ENCODE measurements around the gene DMBX1.

DMBX1 gene

GRCh38 chr1:46508757-46509156 lies 19.1 kb downstream of the DMBX1 start:
- no peak for DNase-seq

- no peak for DNase-seq
These were observed 20.8 kb downstream of the DMBX1 start for GRCh38 chr1:46510341-46510997.

GRCh38 chr1:46510998-46511365 lies 21.3 kb downstream of the DMBX1 start:
- DNase-seq, result no peak

- DNase-seq, result no peak
These were observed 22.6 kb downstream of the DMBX1 start for GRCh38 chr1:46512135-46512791.

GRCh38 chr1:46512792-46513190 lies 23.2 kb downstream of the DMBX1 start:
- no peak for DNase-seq

GRCh38 chr1:46513536-46513935 lies 23.9 kb downstream of the DMBX1 start:
- no peak for DNase-seq

- no peak for DNase-seq
These were observed 25.9 kb downstream of the DMBX1 start for GRCh38 chr1:46515576-46515975.

GRCh38 chr1:46516200-46516950 lies 26.7 kb downstream of the DMBX1 start:
- DNase-seq, result no peak

- DNase-seq, result peak; percentile 30
These were observed 27.5 kb downstream of the DMBX1 start for GRCh38 chr1:46517010-46517600.

- DNase-seq, result no peak
These were observed 28.4 kb downstream of the DMBX1 start for GRCh38 chr1:46517932-46518498.

- no peak for DNase-seq
These were observed 29.6 kb downstream of the DMBX1 start for GRCh38 chr1:46519209-46519608.

- DNase-seq, result no peak
These were observed 30.7 kb downstream of the DMBX1 start for GRCh38 chr1:46520063-46520911.

- DNase-seq, result no peak
These were observed 31.8 kb downstream of the DMBX1 start for GRCh38 chr1:46521414-46521813.

GRCh38 chr1:46522184-46522968 lies 32.7 kb downstream of the DMBX1 start:
- DNase-seq, result no peak

GRCh38 chr1:46522969-46523320 lies 33.3 kb downstream of the DMBX1 start:
- DNase-seq, result no peak

GRCh38 chr1:46523496-46524353 lies 34.1 kb downstream of the DMBX1 start:
- no peak for DNase-seq

GRCh38 chr1:46524843-46525242 lies 35.2 kb downstream of the DMBX1 start:
- no peak for DNase-seq

GRCh38 chr1:46525253-46525983 lies 35.8 kb downstream of the DMBX1 start:
- DNase-seq, result no peak

- DNase-seq, result no peak
These were observed 36.5 kb downstream of the DMBX1 start for GRCh38 chr1:46526013-46526690.

Data from COR-L47 (cell line).